Upper lobe of left lung (tissue), 6 donors: ENCODE data around the gene KPNA5. TPM values are rescaled to one million over a fixed set of nuclear protein-coding genes. Genes with fewer than 3 reads are reported as not detected.

Experiments used
- ATAC-seq, 2 donors: fragments of 200-7000 bp; cut with Tn5 transposase; one replicate each; pipeline ENCODE4 v1.9.1; 2022; ENCODE audit warnings: mild to moderate bottlenecking in 2 of 2, moderate library complexity in 2 of 2; ENCODE audit not compliant: low FRiP score in 2 of 2
- DNase-seq, 2 donors: peaks; one replicate each; pipeline ENCODE4 v3.0.0-alpha.2; 2019 to 2020
- H3K27ac ChIP-seq, 4 donors: fragments of 200-600 bp; sonication (generic); one replicate each; pipeline ENCODE4 v1.5.1; 2016 to 2019
- H3K27me3 ChIP-seq, 4 donors: fragments of 200-600 bp; sonication (generic); one replicate each; pipeline ENCODE4 v1.5.1; 2017 to 2019
- H3K36me3 ChIP-seq, 4 donors: fragments of 200-600 bp; sonication (generic); one replicate each; pipeline ENCODE4 v1.5.1; 2016 to 2019
- H3K4me1 ChIP-seq, 4 donors: fragments of 200-600 bp; sonication (generic); one replicate each; pipeline ENCODE4 v1.5.1; 2018 to 2019
- H3K4me3 ChIP-seq, 4 donors: fragments of 200-600 bp; sonication (generic); one replicate each; pipeline ENCODE4 v1.5.1; 2017 to 2019; ENCODE audit warnings: mild to moderate bottlenecking in 2 of 4, moderate library complexity in 1 of 4
- H3K9me3 ChIP-seq, 4 donors: fragments of 200-600 bp; sonication (generic); one replicate each; pipeline ENCODE4 v1.5.1; 2018 to 2019
- CTCF ChIP-seq, 6 experiments: fragments of 450-650 bp in 4 of 6; fragments of 200-600 bp in 2 of 6; sonication (generic) in 2 of 6; IDR thresholded peaks; one replicate each; pipeline ENCODE4 v1.5.1; 2016 to 2019; ENCODE audit warnings: antibody characterized with exemption in 6 of 6
- EP300 ChIP-seq, 4 donors: sonication (generic); formaldehyde crosslinking; IDR thresholded peaks; one replicate each; pipeline ENCODE4 v1.5.1; 2017; ENCODE audit warnings: antibody characterized with exemption in 4 of 4, control low read depth in 2 of 4
- POLR2A ChIP-seq, 4 donors: fragments of 450-650 bp; IDR thresholded peaks; one replicate each; pipeline ENCODE4 v1.5.1; 2016 to 2017; ENCODE audit warnings: antibody characterized with exemption in 4 of 4, mild to moderate bottlenecking in 2 of 4
- POLR2AphosphoS5 ChIP-seq, 2 donors: sonication (generic); formaldehyde crosslinking; IDR thresholded peaks; one replicate each; pipeline ENCODE4 v1.5.1; 2017; ENCODE audit warnings: antibody characterized with exemption in 2 of 2
- WGBS, 2 donors: methylation state at CpG; one replicate each; pipeline ENCODE4 v1.1.5; 2017 to 2018; 5-methylcytosine and 5-hydroxymethylcytosine counted together
- total RNA-seq, 6 donors: library from RNA; depleted of rRNA in 4 of 6; stranded (reverse); fragments of >200 nt in 4 of 6; gene quantifications; one replicate each; pipeline versions ENCODE4 v1.1.0 to v1.2.1, GENCODE V29; 2016 to 2021
- donor health status: DM: no; HTN: no; CAD: no; lungs with moderate emphysema.
- donor health status: DM: no; HTN: yes; CAD: no; lungs with severe emphysema.

KPNA5 gene
- total RNA-seq, 6 donors from 2014 or later, result 3.1 to 20.1 (median 9.2) TPM

- no peaks in the 10 kb centered on the region for H3K9me3 ChIP-seq
- H3K27ac ChIP-seq, result no peak overlapping the region
- peaks cover 0 to 3% (median 0%) of the 10 kb centered on the region in 4 donors for H3K36me3 ChIP-seq
- H3K4me3 ChIP-seq, result no peak overlapping the region
- DNase-seq, result no peak
- no peak for ATAC-seq
- WGBS, 2 donors, result 87 to 89% methylated on average over 7 of the region's 7 CpGs
- no peaks in the 10 kb centered on the region for H3K27me3 ChIP-seq
- TF ChIP-seq EP300 (IDR thresholded peaks at IDR 0.05), result no peak
- no peak for TF ChIP-seq POLR2A (IDR thresholded peaks at IDR 0.05)
- TF ChIP-seq POLR2AphosphoS5 (IDR thresholded peaks at IDR 0.05), result no peak
- TF ChIP-seq CTCF (IDR thresholded peaks at IDR 0.05), result no peak
- H3K4me1 ChIP-seq, result peaks cover 16 to 31% (median 23%) of the 10 kb centered on the region in 4 donors
Measured at GRCh38 chr6:116665464-116665863, 15.5 kb upstream of the KPNA5 start.

- 41 to 62% methylated on average over 1 of the region's 1 CpG for WGBS, 2 donors
Measured at GRCh38 chr6:116666869-116667268, 14.1 kb upstream of the KPNA5 start.

GRCh38 chr6:116667623-116668022 is 13.4 kb upstream of the KPNA5 start:
- TF ChIP-seq POLR2AphosphoS5 (IDR thresholded peaks at IDR 0.05) (no peak), EP300 (IDR thresholded peaks at IDR 0.05) (no peak), CTCF (IDR thresholded peaks at IDR 0.05) (no peak), POLR2A (IDR thresholded peaks at IDR 0.05) (no peak)
- Histone ChIP-seq H3K27me3 (no peaks in the 10 kb centered on the region), H3K9me3 (no peaks in the 10 kb centered on the region), H3K36me3 (no peaks in the 10 kb centered on the region), H3K27ac (peak overlapping the region in 1 of 4 donors; percentile 89), H3K4me3 (peak overlapping the region in 3 of 4 donors; percentile 73 to 97 (median 76)), H3K4me1 (peaks cover 16 to 31% (median 23%) of the 10 kb centered on the region in 4 donors)
- DNase-seq, result no peak
- peak in 1 of 2 donors; percentile 73 for ATAC-seq
- WGBS, 2 donors, result 16 to 17% methylated on average over 3 of the region's 3 CpGs

More at GRCh38 chr6:116666869-116667268, 14.1 kb upstream of the KPNA5 start:
- Histone ChIP-seq H3K4me1 (peaks cover 16 to 31% (median 23%) of the 10 kb centered on the region in 4 donors), H3K4me3 (no peak overlapping the region), H3K27ac (no peak overlapping the region), H3K27me3 (no peaks in the 10 kb centered on the region), H3K9me3 (no peaks in the 10 kb centered on the region), H3K36me3 (peaks cover 0 to 3% (median 0%) of the 10 kb centered on the region in 4 donors)
- ATAC-seq (no peak), DNase-seq (no peak)
- TF ChIP-seq POLR2A (IDR thresholded peaks at IDR 0.05) (no peak), CTCF (IDR thresholded peaks at IDR 0.05) (no peak), EP300 (IDR thresholded peaks at IDR 0.05) (no peak), POLR2AphosphoS5 (IDR thresholded peaks at IDR 0.05) (no peak)

- no peak overlapping the region for H3K27ac ChIP-seq
- H3K36me3 ChIP-seq, result no peaks in the 10 kb centered on the region
- TF ChIP-seq POLR2A (IDR thresholded peaks at IDR 0.05) (no peak), POLR2AphosphoS5 (IDR thresholded peaks at IDR 0.05) (no peak), EP300 (IDR thresholded peaks at IDR 0.05) (no peak), CTCF (IDR thresholded peaks at IDR 0.05) (no peak)
- no peak for DNase-seq
- WGBS, 2 donors, result 89 to 92% methylated on average over 4 of the region's 4 CpGs
- no peaks in the 10 kb centered on the region for H3K9me3 ChIP-seq
- ATAC-seq, result no peak
- no peaks in the 10 kb centered on the region for H3K27me3 ChIP-seq
- peaks cover 4 to 11% (median 6%) of the 10 kb centered on the region in 4 donors for H3K4me1 ChIP-seq
- H3K4me3 ChIP-seq, result no peak overlapping the region
Measured at GRCh38 chr6:116672306-116672705, 8.7 kb upstream of the KPNA5 start.

- no peak for TF ChIP-seq EP300 (IDR thresholded peaks at IDR 0.05)
- no peak for TF ChIP-seq CTCF (IDR thresholded peaks at IDR 0.05)
- Histone ChIP-seq H3K27me3 (no peaks in the 10 kb centered on the region), H3K4me3 (no peak overlapping the region), H3K27ac (no peak overlapping the region), H3K9me3 (no peaks in the 10 kb centered on the region), H3K4me1 (peaks cover 0 to 7% (median 2%) of the 10 kb centered on the region in 4 donors), H3K36me3 (no peaks in the 10 kb centered on the region)
- 100% methylated on average over 1 of the region's 1 CpG for WGBS, 2 donors
- DNase-seq, result no peak
- ATAC-seq, result no peak
Measured at GRCh38 chr6:116676021-116676420, 5.0 kb upstream of the KPNA5 start.
